Prostate gland (tissue), 2 donors: ENCODE results near the gene PPP2R5D. TPM values are rescaled to one million over a fixed set of nuclear protein-coding genes. Genes with fewer than 3 reads are reported as not detected.

ENCODE experiments used
- DNase-seq: peaks from one replicate; pipeline ENCODE4 v3.0.0-alpha.2; 2019; ENCODE audit warnings: low spot score
- H3K27ac ChIP-seq, 2 donors: fragments of 200-600 bp; sonication (generic); 2 replicates each; pipeline ENCODE4 v1.5.1; 2017 to 2019
- H3K27me3 ChIP-seq: fragments of 200-600 bp; sonication (generic); replicated peaks from 2 replicates; pipeline ENCODE4 v1.5.1; 2019; ENCODE audit not compliant: insufficient read depth
- H3K36me3 ChIP-seq, 2 donors: fragments of 200-600 bp; sonication (generic); 1 replicate in 1 of 2; 2 replicates in 1 of 2; pipeline versions ENCODE4 v1.5.1 to v1.8.1; 2017 to 2019
- H3K4me1 ChIP-seq: fragments of 200-600 bp; sonication (generic); replicated peaks from 2 replicates; pipeline ENCODE4 v1.5.1; 2019
- H3K4me3 ChIP-seq, 2 donors: fragments of 200-600 bp; sonication (generic); 2 replicates each; pipeline ENCODE4 v1.5.1; 2017 to 2019
- H3K9me3 ChIP-seq: fragments of 200-600 bp; sonication (generic); 2 replicates; pipeline ENCODE4 v1.5.1; 2017
- POLR2A ChIP-seq: fragments of 450-650 bp; IDR thresholded peaks from one replicate; pipeline ENCODE4 v1.6.1; 2016; ENCODE audit warnings: antibody characterized with exemption, mild to moderate bottlenecking
- POLR2AphosphoS5 ChIP-seq: sonication (generic); formaldehyde crosslinking; IDR thresholded peaks from one replicate; pipeline ENCODE4 v1.6.1; 2017; ENCODE audit warnings: antibody characterized with exemption
- WGBS: methylation state at CpG from one replicate; pipeline ENCODE4 v1.1.5; 2018; 5-methylcytosine and 5-hydroxymethylcytosine counted together
- intact Hi-C: fragments of 100-400 bp; cut with DNase I; formaldehyde crosslinking; loops from one replicate; pipeline ENCODE4 v1.14.2; 2022
- total RNA-seq, 2 donors: library from RNA; depleted of rRNA; stranded (reverse); fragments of >200 nt; gene quantifications; one replicate each; pipeline ENCODE4 v1.1.0, GENCODE V29; 2016
- TF ChIP-seq, protein P1 (sequence below), 4 experiments: fragments of 200-600 bp in 2 of 4; fragments of 450-650 bp in 2 of 4; sonication (generic) in 2 of 4; IDR thresholded peaks; 1 replicate in 3 of 4; 2 replicates in 1 of 4; pipeline ENCODE4 v1.5.1; 2016 to 2019; ENCODE audit warnings: antibody characterized with exemption in 4 of 4, mild to moderate bottlenecking in 2 of 4, moderate library complexity in 2 of 4

PPP2R5D gene
- total RNA-seq, 2 donors from 2014 or later = 55.1 to 95.9 TPM

DNA sequence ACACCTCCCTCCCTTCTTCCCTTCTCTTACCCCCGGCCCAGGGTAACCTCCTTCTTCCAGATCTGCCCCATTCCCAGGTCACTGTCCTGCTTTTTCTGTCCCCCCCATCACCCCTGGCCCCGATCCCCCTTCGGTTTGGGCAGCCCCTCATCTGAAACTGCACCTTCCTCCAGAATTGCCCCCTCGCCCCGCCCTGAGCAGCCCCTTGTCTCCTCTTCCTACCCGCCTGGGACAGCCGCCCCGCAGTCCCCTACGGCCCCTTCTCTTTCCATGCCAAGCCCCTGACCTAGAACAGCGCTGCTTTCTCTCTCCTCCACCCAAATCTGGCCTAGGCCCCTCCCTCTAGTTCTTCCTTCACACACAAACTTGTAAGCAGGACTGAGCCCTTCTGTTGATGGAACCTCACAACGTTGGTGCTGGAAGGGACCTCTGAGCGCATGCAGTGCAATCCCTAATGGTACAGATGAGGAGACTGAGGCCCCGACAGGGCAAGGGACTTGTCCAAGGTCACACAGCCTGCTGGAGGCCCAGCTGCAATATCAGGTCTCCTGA, 630 bp downstream of the PPP2R5D start:
- H3K4me1 ChIP-seq = peaks cover 11% of the 10 kb centered on the region
- H3K4me3 ChIP-seq = peak overlapping the region; percentile 77 to 87
- TF ChIP-seq, protein P1, sequence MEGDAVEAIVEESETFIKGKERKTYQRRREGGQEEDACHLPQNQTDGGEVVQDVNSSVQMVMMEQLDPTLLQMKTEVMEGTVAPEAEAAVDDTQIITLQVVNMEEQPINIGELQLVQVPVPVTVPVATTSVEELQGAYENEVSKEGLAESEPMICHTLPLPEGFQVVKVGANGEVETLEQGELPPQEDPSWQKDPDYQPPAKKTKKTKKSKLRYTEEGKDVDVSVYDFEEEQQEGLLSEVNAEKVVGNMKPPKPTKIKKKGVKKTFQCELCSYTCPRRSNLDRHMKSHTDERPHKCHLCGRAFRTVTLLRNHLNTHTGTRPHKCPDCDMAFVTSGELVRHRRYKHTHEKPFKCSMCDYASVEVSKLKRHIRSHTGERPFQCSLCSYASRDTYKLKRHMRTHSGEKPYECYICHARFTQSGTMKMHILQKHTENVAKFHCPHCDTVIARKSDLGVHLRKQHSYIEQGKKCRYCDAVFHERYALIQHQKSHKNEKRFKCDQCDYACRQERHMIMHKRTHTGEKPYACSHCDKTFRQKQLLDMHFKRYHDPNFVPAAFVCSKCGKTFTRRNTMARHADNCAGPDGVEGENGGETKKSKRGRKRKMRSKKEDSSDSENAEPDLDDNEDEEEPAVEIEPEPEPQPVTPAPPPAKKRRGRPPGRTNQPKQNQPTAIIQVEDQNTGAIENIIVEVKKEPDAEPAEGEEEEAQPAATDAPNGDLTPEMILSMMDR (IDR thresholded peaks at IDR 0.05) = no peak
- TF ChIP-seq POLR2AphosphoS5 (no peak), POLR2A (no peak)
- no peaks in the 10 kb centered on the region for H3K9me3 ChIP-seq
- DNase-seq = no peak
- H3K36me3 ChIP-seq = peaks cover 0 to 7% of the 10 kb centered on the region in 2 donors
- intact Hi-C loops = loop anchor here (5.0 kb wide), 1 partner anchor 83 kb away; no protein-coding TSS in a partner anchor
- peak overlapping the region; percentile 81 to 82 for H3K27ac ChIP-seq
- no peaks in the 10 kb centered on the region for H3K27me3 ChIP-seq
- 11% methylated on average over 13 of the region's 13 CpGs for WGBS

DNA sequence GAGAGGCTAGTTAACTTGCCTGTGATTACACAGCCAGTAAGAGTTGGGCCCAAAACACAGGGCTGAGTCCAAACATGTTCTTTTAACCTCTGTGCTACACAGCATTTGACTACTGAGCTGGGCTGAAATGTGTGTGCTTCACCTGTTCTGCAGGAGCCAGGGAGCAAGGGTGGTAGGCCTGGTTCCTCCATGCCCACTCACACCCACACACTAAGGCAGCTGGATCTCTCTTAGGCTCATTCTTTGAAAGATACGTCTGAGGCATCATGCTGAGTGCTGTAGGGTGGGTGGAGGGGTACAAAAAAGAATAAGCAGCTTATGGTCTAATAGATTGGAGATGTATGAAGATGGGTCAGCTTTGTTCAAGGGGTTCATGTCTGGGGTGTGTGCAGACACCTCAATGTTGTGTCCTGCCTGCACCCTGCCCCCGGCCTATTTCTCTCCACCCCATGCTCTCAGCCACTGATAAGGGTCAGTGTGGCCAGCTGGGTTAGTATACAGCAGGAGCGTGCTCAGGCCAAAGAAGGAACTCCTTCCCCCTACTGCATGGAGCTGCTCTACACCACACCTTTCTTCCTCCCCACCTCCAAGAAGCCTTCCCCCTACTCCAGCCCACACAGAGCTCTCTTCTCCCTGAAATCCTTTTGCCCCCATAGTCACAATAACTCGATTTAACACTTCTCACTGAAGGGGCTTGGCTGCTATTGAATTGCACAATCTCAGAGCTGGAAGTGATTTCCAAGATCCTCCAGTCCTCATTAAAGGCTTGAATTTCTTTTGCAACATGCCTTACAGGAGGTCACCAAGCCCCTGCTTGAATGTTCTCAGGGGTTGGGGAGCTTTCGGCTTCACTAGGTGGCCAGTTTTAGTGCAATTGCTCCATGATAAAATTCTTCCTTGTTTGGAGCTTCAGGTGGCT, 3.4 kb downstream of the PPP2R5D start:
- H3K27me3 ChIP-seq = no peaks in the 10 kb centered on the region
- TF ChIP-seq POLR2AphosphoS5 = no peak
- TF ChIP-seq, protein P1 (IDR thresholded peaks at IDR 0.05) = no peak
- no peak for TF ChIP-seq POLR2A
- H3K4me1 ChIP-seq = peaks cover 10% of the 10 kb centered on the region
- no peak for DNase-seq
- no peaks in the 10 kb centered on the region for H3K9me3 ChIP-seq
- peaks cover 0 to 7% of the 10 kb centered on the region in 2 donors for H3K36me3 ChIP-seq
- no peak overlapping the region for H3K4me3 ChIP-seq
- 76% methylated on average over 5 of the region's 5 CpGs for WGBS
- H3K27ac ChIP-seq = no peak overlapping the region
- intact Hi-C loops = no loop called here

DNA sequence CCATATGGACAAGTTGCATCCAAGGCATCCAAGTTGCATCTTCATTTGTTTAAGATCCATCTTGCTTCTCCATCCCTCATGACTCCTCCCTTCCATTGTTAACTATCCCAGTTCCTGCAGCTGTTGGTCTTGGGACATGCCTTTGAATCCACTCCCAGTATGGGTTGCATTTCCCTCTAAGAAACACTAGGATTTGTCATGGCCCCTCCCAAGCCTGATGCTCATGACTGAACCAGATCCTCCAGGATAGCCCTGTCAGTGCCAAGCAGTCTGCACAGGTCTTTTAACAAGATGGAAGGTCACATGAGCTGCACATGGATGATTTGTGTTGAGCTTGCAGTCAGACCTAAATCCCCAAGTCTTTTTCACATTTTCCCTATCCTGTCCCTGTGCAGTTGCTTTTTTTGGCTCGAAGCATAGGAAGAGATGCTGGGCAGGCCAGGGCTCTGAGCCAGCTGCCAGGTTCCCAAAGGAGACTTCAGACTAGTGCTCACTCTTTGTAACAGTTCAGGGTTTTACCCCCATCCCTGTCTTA, 4.2 kb downstream of the PPP2R5D start:
- TF ChIP-seq POLR2AphosphoS5 = no peak
- TF ChIP-seq POLR2A = no peak
- TF ChIP-seq, protein P1 (IDR thresholded peaks at IDR 0.05) = no peak
- intact Hi-C loops = no loop called here
- Histone ChIP-seq H3K4me3 (no peak overlapping the region), H3K27me3 (no peaks in the 10 kb centered on the region), H3K27ac (no peak overlapping the region), H3K4me1 (peaks cover 10% of the 10 kb centered on the region), H3K36me3 (peaks cover 0 to 7% of the 10 kb centered on the region in 2 donors), H3K9me3 (no peaks in the 10 kb centered on the region)
- WGBS = 41% methylated on average over 1 of the region's 1 CpG
- no peak for DNase-seq

DNA sequence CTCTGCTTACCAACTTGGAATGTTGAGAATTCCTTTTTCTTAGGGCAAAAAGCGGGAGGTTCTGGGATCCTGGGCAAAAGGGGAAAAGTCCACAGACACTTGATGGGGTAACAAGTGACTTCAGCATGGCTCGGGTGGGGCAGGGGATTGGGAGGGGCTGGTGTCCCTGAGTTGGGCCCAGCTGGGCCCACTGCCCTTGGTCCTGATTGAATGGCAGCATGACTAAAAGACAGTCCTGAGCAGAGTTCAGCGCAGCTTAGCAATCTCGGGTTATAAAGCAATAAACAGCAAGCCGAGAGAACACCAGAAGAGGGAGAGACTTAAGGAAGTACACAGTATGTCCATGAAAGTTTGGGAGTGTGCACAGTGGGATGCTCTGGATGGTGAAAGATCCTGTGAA, 5.6 kb downstream of the PPP2R5D start:
- Histone ChIP-seq H3K4me3 (no peak overlapping the region), H3K36me3 (peaks cover 0 to 7% of the 10 kb centered on the region in 2 donors), H3K27me3 (no peaks in the 10 kb centered on the region), H3K27ac (no peak overlapping the region), H3K4me1 (peaks cover 10% of the 10 kb centered on the region), H3K9me3 (no peaks in the 10 kb centered on the region)
- intact Hi-C loops = no loop called here
- no peak for DNase-seq
- WGBS = 60% methylated on average over 5 of the region's 5 CpGs
- TF ChIP-seq POLR2AphosphoS5 (no peak), POLR2A (no peak)
- TF ChIP-seq, protein P1 (IDR thresholded peaks at IDR 0.05) = no peak
